Parathyroid adenoma (tissue), 2 donors: Measurements from ENCODE around the gene IL1RL2.

Experiments used
- H2AFZ ChIP-seq: fragments of 300-600 bp; sonication (generic); one replicate; pipeline ENCODE4 v1.7.0; 2017; ENCODE audit warnings: antibody characterized with exemption, mild to moderate bottlenecking
- H3K27ac ChIP-seq: fragments of 300-600 bp; sonication (generic); one replicate; pipeline ENCODE4 v1.7.0; 2017
- H3K27me3 ChIP-seq: fragments of 300-600 bp; sonication (generic); one replicate; pipeline ENCODE4 v1.7.0; 2017; ENCODE audit warnings: low read length; ENCODE audit not compliant: control insufficient read depth, insufficient read depth
- H3K36me3 ChIP-seq: fragments of 300-600 bp; sonication (generic); one replicate; pipeline ENCODE4 v1.7.0; 2017; ENCODE audit warnings: low read length; ENCODE audit not compliant: control insufficient read depth, insufficient read depth
- H3K4me1 ChIP-seq: fragments of 300-600 bp; sonication (generic); one replicate; pipeline ENCODE4 v1.7.0; 2017; ENCODE audit warnings: control low read depth
- H3K4me2 ChIP-seq: fragments of 300-600 bp; sonication (generic); one replicate; pipeline ENCODE4 v1.7.0; 2017; ENCODE audit warnings: low read length
- H3K4me3 ChIP-seq: fragments of 300-600 bp; sonication (generic); one replicate; pipeline ENCODE4 v1.7.0; 2017; ENCODE audit warnings: low read depth, low read length
- H3K79me2 ChIP-seq: fragments of 300-600 bp; sonication (generic); one replicate; pipeline ENCODE4 v1.7.0; 2017; ENCODE audit warnings: control low read depth
- H3K9ac ChIP-seq: fragments of 300-600 bp; sonication (generic); one replicate; pipeline ENCODE4 v1.7.0; 2017; ENCODE audit warnings: mild to moderate bottlenecking
- H3K9me3 ChIP-seq: fragments of 300-600 bp; sonication (generic); one replicate; pipeline ENCODE4 v1.7.0; 2017; ENCODE audit warnings: low read length; ENCODE audit not compliant: control insufficient read depth
- TF ChIP-seq, protein P1 (sequence below): fragments of 300-600 bp; sonication (generic); IDR thresholded peaks from one replicate; pipeline ENCODE4 v1.7.0; 2017; ENCODE audit warnings: antibody characterized with exemption, mild to moderate bottlenecking
- donor health status: primary hyperparathyroidism.

IL1RL2 gene

GRCh38 chr2:102191501-102191900 is 4.7 kb downstream of the IL1RL2 start:
- H3K79me2 ChIP-seq = no peaks in the 10 kb centered on the region
- no peak overlapping the region for H3K4me3 ChIP-seq
- no peaks in the 10 kb centered on the region for H3K27me3 ChIP-seq
- TF ChIP-seq, protein P1, sequence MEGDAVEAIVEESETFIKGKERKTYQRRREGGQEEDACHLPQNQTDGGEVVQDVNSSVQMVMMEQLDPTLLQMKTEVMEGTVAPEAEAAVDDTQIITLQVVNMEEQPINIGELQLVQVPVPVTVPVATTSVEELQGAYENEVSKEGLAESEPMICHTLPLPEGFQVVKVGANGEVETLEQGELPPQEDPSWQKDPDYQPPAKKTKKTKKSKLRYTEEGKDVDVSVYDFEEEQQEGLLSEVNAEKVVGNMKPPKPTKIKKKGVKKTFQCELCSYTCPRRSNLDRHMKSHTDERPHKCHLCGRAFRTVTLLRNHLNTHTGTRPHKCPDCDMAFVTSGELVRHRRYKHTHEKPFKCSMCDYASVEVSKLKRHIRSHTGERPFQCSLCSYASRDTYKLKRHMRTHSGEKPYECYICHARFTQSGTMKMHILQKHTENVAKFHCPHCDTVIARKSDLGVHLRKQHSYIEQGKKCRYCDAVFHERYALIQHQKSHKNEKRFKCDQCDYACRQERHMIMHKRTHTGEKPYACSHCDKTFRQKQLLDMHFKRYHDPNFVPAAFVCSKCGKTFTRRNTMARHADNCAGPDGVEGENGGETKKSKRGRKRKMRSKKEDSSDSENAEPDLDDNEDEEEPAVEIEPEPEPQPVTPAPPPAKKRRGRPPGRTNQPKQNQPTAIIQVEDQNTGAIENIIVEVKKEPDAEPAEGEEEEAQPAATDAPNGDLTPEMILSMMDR = no peak
- H3K9ac ChIP-seq = no peak overlapping the region
- no peaks in the 10 kb centered on the region for H3K36me3 ChIP-seq
- no peaks in the 10 kb centered on the region for H3K9me3 ChIP-seq
- no peak overlapping the region for H3K27ac ChIP-seq
- no peak overlapping the region for H3K4me2 ChIP-seq
- H2AFZ ChIP-seq = no peak overlapping the region
- peaks cover 3% of the 10 kb centered on the region for H3K4me1 ChIP-seq

DNA sequence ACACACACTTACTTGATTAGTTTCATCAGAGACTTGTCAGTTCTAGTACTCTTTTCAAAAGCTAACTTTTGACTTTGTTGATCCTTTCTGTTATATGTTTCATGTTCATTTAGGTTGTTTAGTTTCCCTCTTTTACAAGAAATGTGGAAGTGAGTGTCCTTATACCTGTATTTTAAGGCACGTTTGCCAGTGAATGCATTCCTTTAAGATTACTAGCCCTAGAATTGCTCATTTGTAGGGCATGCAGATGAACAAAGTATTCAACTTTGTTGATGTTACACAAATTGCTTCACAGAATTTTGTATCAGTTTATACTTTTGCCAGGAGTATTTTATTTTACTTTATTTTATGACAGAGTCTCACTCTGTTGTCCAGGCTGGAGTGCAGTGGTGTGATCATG is 6.3 kb downstream of the IL1RL2 start:
- TF ChIP-seq, protein P1 = no peak
- no peak overlapping the region for H2AFZ ChIP-seq

GRCh38 chr2:102194609-102195268 is 7.9 kb downstream of the IL1RL2 start:
- Histone ChIP-seq H2AFZ (no peak overlapping the region), H3K4me2 (no peak overlapping the region), H3K4me1 (no peaks in the 10 kb centered on the region), H3K9me3 (no peaks in the 10 kb centered on the region), H3K27me3 (no peaks in the 10 kb centered on the region), H3K9ac (no peak overlapping the region), H3K27ac (no peak overlapping the region), H3K79me2 (no peaks in the 10 kb centered on the region), H3K4me3 (no peak overlapping the region), H3K36me3 (no peaks in the 10 kb centered on the region)
- TF ChIP-seq, protein P1 = no peak

More for the DNA sequence above, 6.3 kb downstream of the IL1RL2 start:
- Histone ChIP-seq H3K4me2 (no peak overlapping the region), H3K27ac (no peak overlapping the region), H3K9ac (no peak overlapping the region), H3K36me3 (no peaks in the 10 kb centered on the region), H3K4me1 (no peaks in the 10 kb centered on the region), H3K4me3 (no peak overlapping the region), H3K27me3 (no peaks in the 10 kb centered on the region), H3K79me2 (no peaks in the 10 kb centered on the region), H3K9me3 (no peaks in the 10 kb centered on the region)

GRCh38 chr2:102197389-102198137 is 10.7 kb downstream of the IL1RL2 start:
- no peak overlapping the region for H3K27ac ChIP-seq
- no peaks in the 10 kb centered on the region for H3K79me2 ChIP-seq
- no peak overlapping the region for H2AFZ ChIP-seq
- H3K4me1 ChIP-seq = no peaks in the 10 kb centered on the region
- no peak overlapping the region for H3K9ac ChIP-seq
- H3K4me2 ChIP-seq = no peak overlapping the region
- no peak overlapping the region for H3K4me3 ChIP-seq
- H3K27me3 ChIP-seq = no peaks in the 10 kb centered on the region
- H3K9me3 ChIP-seq = no peaks in the 10 kb centered on the region
- TF ChIP-seq, protein P1 = no peak
- no peaks in the 10 kb centered on the region for H3K36me3 ChIP-seq
